OCI-LY7 (cell line): Measurements from ENCODE around the gene REV3L. TPM values are rescaled to one million over a fixed set of nuclear protein-coding genes. Genes with fewer than 3 reads are reported as not detected.

Experiments
- BruUV-seq: library from RNA; stranded (reverse); fragments of 400-500 nt; replicated peaks from 2 replicates; lab custom pipeline; 2021; lab: Mats Ljungman, UMichigan
- CTCF ChIA-PET: fragments of 300-600 bp; sonication (Branson Sonifier 250); formaldehyde crosslinking; loops from one replicate; lab custom pipeline; 2022; ENCODE audit warnings: antibody characterized with exemption; ENCODE audit not compliant: unreplicated experiment; lab: Charles Lee
- POLR2A ChIA-PET: fragments of 300-600 bp; sonication (Branson Sonifier 250); formaldehyde crosslinking; loops from one replicate; lab custom pipeline; 2022; ENCODE audit warnings: antibody characterized with exemption; lab: Charles Lee
- DNase-seq: peaks from one replicate; pipeline ENCODE4 v3.0.0-alpha.2; 2015; ENCODE audit warnings: low spot score
- H2AFZ ChIP-seq: fragments of 200-600 bp; sonication (generic), shearing (Covaris generic); 2 replicates; pipeline ENCODE4 v1.6.1; 2014; ENCODE audit warnings: mild to moderate bottlenecking, antibody characterized with exemption, low read length, moderate library complexity
- H3K27ac ChIP-seq: fragments of 200-600 bp; sonication (generic); 2 replicates; pipeline ENCODE4 v1.5.1; 2014; ENCODE audit warnings: mixed run types, low read depth, mild to moderate bottlenecking, moderate library complexity, low read length, inconsistent platforms; ENCODE audit not compliant: poor library complexity, severe bottlenecking
- H3K36me3 ChIP-seq: fragments of 200-600 bp; sonication (generic); 2 replicates; pipeline ENCODE4 v1.6.1; 2014; ENCODE audit warnings: mild to moderate bottlenecking, antibody characterized with exemption, low read length, moderate library complexity, mixed read lengths; ENCODE audit not compliant: insufficient read depth
- H3K4me1 ChIP-seq: fragments of 200-600 bp; sonication (generic); 2 replicates; pipeline ENCODE4 v1.5.1; 2014; ENCODE audit warnings: mild to moderate bottlenecking, low read length; ENCODE audit not compliant: insufficient read depth, poor library complexity, severe bottlenecking
- H3K4me2 ChIP-seq: fragments of 200-600 bp; sonication (generic); 2 replicates; pipeline ENCODE4 v1.6.1; 2014; ENCODE audit warnings: mild to moderate bottlenecking, low read length
- H3K4me3 ChIP-seq: fragments of 200-600 bp; sonication (generic); 2 replicates; pipeline ENCODE4 v1.5.1; 2014; ENCODE audit warnings: mild to moderate bottlenecking, low read depth, low read length; ENCODE audit not compliant: poor library complexity, severe bottlenecking
- H3K79me2 ChIP-seq: fragments of 200-600 bp; sonication (generic); 2 replicates; pipeline ENCODE4 v1.6.1; 2016; ENCODE audit warnings: low read depth, mild to moderate bottlenecking, low read length, moderate library complexity, mixed read lengths; ENCODE audit not compliant: insufficient read depth
- H3K9me2 ChIP-seq: fragments of 200-600 bp; sonication (generic); 2 replicates; pipeline ENCODE4 v1.6.1; 2016; ENCODE audit warnings: mild to moderate bottlenecking, low read length, mixed read lengths; ENCODE audit not compliant: insufficient read depth
- H3K9me3 ChIP-seq: fragments of 200-600 bp; sonication (generic); 2 replicates; pipeline ENCODE4 v1.6.1; 2014; ENCODE audit warnings: mild to moderate bottlenecking, mixed run types, low read length, mixed read lengths
- H4K20me1 ChIP-seq: fragments of 200-600 bp; sonication (generic); 2 replicates; pipeline ENCODE4 v1.6.1; 2014; ENCODE audit warnings: mild to moderate bottlenecking, antibody characterized with exemption, low read length, moderate library complexity, mixed read lengths; ENCODE audit not compliant: insufficient read depth
- EZH2phosphoT487 ChIP-seq: fragments of 200-600 bp; sonication (generic); IDR thresholded peaks from 2 replicates; pipeline ENCODE4 v1.6.1; 2018; ENCODE audit warnings: low read depth, borderline replicate concordance, mild to moderate bottlenecking, mixed run types, antibody characterized with exemption, low read length, moderate library complexity, mixed read lengths
- intact Hi-C: fragments of 100-400 bp; cut with micrococcal nuclease; formaldehyde crosslinking; loops from one replicate; pipeline ENCODE4 v1.10.0; 2022; ENCODE audit not compliant: unreplicated experiment
- total RNA-seq, 2 experiments: library from RNA; depleted of rRNA in 1 of 2; stranded (reverse); fragments of >200 nt in 1 of 2; shearing (Covaris generic) in 1 of 2; gene quantifications; 2 replicates each; pipeline ENCODE4 v1.2.3, GENCODE V29; 2014 to 2022
- TF ChIP-seq, protein P1 (sequence below): fragments of 200-600 bp; sonication (generic); conservative IDR thresholded peaks from 2 replicates; pipeline ENCODE4 v1.5.1; 2014; ENCODE audit warnings: mild to moderate bottlenecking, antibody characterized with exemption, low read length, moderate library complexity, mixed read lengths

Gene REV3L
- total RNA-seq, 2 experiments from 2014 or later = 24.8 to 33.4 TPM

DNA sequence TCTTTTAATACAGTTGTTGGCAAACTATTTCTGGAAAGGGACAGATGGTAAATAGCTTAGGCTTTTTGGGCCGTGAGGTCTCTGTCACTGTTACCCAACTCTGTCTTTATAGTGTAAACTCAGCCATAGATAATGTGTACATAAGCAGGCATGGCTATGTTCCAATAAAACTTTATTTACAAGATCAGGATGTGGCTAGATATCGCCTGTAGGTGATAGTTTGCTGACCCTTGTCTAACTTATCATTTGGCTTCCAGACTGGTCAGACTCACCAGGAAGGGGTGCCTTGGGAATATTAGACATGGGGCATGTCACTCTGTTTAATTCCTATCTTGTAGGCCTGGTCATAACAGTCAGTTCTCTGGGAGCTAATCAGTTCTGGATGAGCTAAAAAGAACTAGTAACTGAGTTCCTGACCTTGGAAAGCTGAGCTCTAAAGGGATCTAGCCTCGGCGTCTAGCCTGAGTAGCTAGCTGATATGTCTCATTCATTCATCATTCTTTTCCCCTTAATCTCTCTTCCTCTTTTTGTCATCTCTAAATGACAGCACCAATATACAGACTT, 232.1 kb downstream of the REV3L start:
- H3K36me3 ChIP-seq = no peaks in the 10 kb centered on the region
- H3K79me2 ChIP-seq = no peaks in the 10 kb centered on the region
- intact Hi-C loops = no loop called here
- H3K27ac ChIP-seq = no peak overlapping the region
- no peaks in the 10 kb centered on the region for H4K20me1 ChIP-seq
- no peak for DNase-seq
- H3K9me3 ChIP-seq = no peaks in the 10 kb centered on the region
- POLR2A ChIA-PET = interaction anchor here (0.6 to 1.7 kb wide), 3 partner anchors 8 to 55 kb away, joined by 3 to 5 read pairs (median 3); a partner anchor contains a TSS
- H2AFZ ChIP-seq = no peak overlapping the region
- H3K9me2 ChIP-seq = no peaks in the 10 kb centered on the region
- H3K4me3 ChIP-seq = no peak overlapping the region
- no peak overlapping the region for H3K4me2 ChIP-seq
- TF ChIP-seq EZH2phosphoT487 = no peak
- TF ChIP-seq, protein P1, sequence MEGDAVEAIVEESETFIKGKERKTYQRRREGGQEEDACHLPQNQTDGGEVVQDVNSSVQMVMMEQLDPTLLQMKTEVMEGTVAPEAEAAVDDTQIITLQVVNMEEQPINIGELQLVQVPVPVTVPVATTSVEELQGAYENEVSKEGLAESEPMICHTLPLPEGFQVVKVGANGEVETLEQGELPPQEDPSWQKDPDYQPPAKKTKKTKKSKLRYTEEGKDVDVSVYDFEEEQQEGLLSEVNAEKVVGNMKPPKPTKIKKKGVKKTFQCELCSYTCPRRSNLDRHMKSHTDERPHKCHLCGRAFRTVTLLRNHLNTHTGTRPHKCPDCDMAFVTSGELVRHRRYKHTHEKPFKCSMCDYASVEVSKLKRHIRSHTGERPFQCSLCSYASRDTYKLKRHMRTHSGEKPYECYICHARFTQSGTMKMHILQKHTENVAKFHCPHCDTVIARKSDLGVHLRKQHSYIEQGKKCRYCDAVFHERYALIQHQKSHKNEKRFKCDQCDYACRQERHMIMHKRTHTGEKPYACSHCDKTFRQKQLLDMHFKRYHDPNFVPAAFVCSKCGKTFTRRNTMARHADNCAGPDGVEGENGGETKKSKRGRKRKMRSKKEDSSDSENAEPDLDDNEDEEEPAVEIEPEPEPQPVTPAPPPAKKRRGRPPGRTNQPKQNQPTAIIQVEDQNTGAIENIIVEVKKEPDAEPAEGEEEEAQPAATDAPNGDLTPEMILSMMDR = no peak
- no TSS peak for BruUV-seq
- CTCF ChIA-PET = no interaction called here
- no peaks in the 10 kb centered on the region for H3K4me1 ChIP-seq

Other genes starting within 250 kb of the REV3L start
- 9.4 and 9.5 TPM in 2 replicates for gene TRAF3IP2, start 122.7 kb upstream of the REV3L start, total RNA-seq (2014; rRNA removed; shearing (Covaris generic))
- gene TRAF3IP2, start 122.7 kb upstream of the REV3L start, total RNA-seq (2022) = 20.3 and 21.9 TPM in 2 replicates